ENCODE results near the gene PHRF1. TPM values are rescaled to one million over a fixed set of nuclear protein-coding genes. Genes with fewer than 3 reads are reported as not detected.

The PHRF1 gene
- total and polyA plus RNA-seq, 4 donors = 2.4 to 25.2 (median 18.8) TPM

- no peak for DNase-seq (ENCODE audit: low spot score)
- no peak overlapping the region for H3K4me3 ChIP-seq (ENCODE audit: low read depth in 1 of 3, low read length in 3 of 3)
- H3K27ac ChIP-seq (ENCODE audit: low read depth in 1 of 2, low read length in 2 of 2) = no peak overlapping the region
- 95% methylated on average over 8 of the region's 8 CpGs for WGBS
- H3K36me3 ChIP-seq (ENCODE audit: control insufficient read depth in 4 of 4, insufficient read depth in 3 of 4, low read depth in 1 of 4, low read length in 3 of 4) = no peaks in the 10 kb centered on the region
- TF ChIP-seq REST (IDR thresholded peaks at IDR 0.05) = no peak
- TF ChIP-seq GABPA (IDR thresholded peaks at IDR 0.05 in 1 of 2, conservative IDR thresholded peaks at IDR 0.05 in 1 of 2) = no peak
- no peak for TF ChIP-seq RXRA (IDR thresholded peaks at IDR 0.05)
- no peak for TF ChIP-seq JUND (IDR thresholded peaks at IDR 0.05)
- no peak for TF ChIP-seq ATF3 (IDR thresholded peaks at IDR 0.05)
- TF ChIP-seq ZBTB33 (IDR thresholded peaks at IDR 0.05) = no peak
- no peak for TF ChIP-seq HNF4G (IDR thresholded peaks at IDR 0.05)
- no peak for TF ChIP-seq YY1 (IDR thresholded peaks at IDR 0.05)
- TF ChIP-seq FOXA1 (IDR thresholded peaks at IDR 0.05) = no peak
- no peak for TF ChIP-seq CTCF (IDR thresholded peaks at IDR 0.05; ENCODE audit: low read depth, low read length, missing input control)
- TF ChIP-seq EGR1 (IDR thresholded peaks at IDR 0.05; ENCODE audit: low read depth in 2 of 2) = no peak
- no peak for TF ChIP-seq NR2F2 (IDR thresholded peaks at IDR 0.05)
- TF ChIP-seq FOXA2 (IDR thresholded peaks at IDR 0.05) = no peak
- TF ChIP-seq SP1 (IDR thresholded peaks at IDR 0.05) = no peak
- TF ChIP-seq HNF4A (conservative IDR thresholded peaks at IDR 0.05) = no peak
- no peak for TF ChIP-seq RAD21 (IDR thresholded peaks at IDR 0.05)
- no peak for TF ChIP-seq TAF1 (conservative IDR thresholded peaks at IDR 0.05)
- no peak for TF ChIP-seq MAX (IDR thresholded peaks at IDR 0.05)
- peaks cover 6 to 22% (median 16%) of the 10 kb centered on the region in 4 donors for H3K4me1 ChIP-seq (ENCODE audit: control insufficient read depth in 4 of 4, insufficient read depth in 4 of 4, low read length in 3 of 4)
- H3K27me3 ChIP-seq (ENCODE audit: control insufficient read depth in 4 of 4, insufficient read depth in 4 of 4, low read length in 3 of 4) = no peaks in the 10 kb centered on the region
- H3K9ac ChIP-seq (ENCODE audit: low read depth in 1 of 2, low read length in 2 of 2) = no peak overlapping the region
- no peaks in the 10 kb centered on the region for H3K9me3 ChIP-seq (ENCODE audit: control insufficient read depth in 4 of 4, low read length in 3 of 4)
These were observed 36.2 kb upstream of the PHRF1 start for GRCh38 chr11:539971-540481.
